Stimulated activated CD4-positive, alpha-beta T cell treated with anti-CD3 and anti-CD28 coated beads, TNF-alpha, amount 100 ng/mL, for 48 hours (primary cell): ENCODE results near the gene SPACA4.

ENCODE experiments used
- DNase-seq, 3 donors: peaks; one replicate each; pipeline ENCODE4 v3.0.0-alpha.2; 2020; ENCODE audit warnings: low read depth in 3 of 3

Gene SPACA4

GRCh38 chr19:48650974-48651682 lies 44.6 kb downstream of the SPACA4 start:
- no peak for DNase-seq

- DNase-seq = no peak
Measured at GRCh38 chr19:48651683-48652048, 45.1 kb downstream of the SPACA4 start.

- no peak for DNase-seq
Measured at GRCh38 chr19:48654299-48655059, 47.9 kb downstream of the SPACA4 start.

GRCh38 chr19:48656840-48657474 lies 50.4 kb downstream of the SPACA4 start:
- no peak for DNase-seq
